Stimulated activated CD8-positive, alpha-beta memory T cell treated with anti-CD3 and anti-CD28 coated beads, Interleukin-7, amount 100 ng/mL, for 48 hours (primary cell): ENCODE results near the gene CASTOR2.
"Not testable (repeated sequence)": the region's sequence is repeated elsewhere in the genome, so short reads cannot be mapped to it uniquely, and the experiment has no call there.

Experiments
- DNase-seq, 2 donors: peaks; one replicate each; pipeline ENCODE4 v3.0.0-alpha.2; 2020; ENCODE audit warnings: low read depth in 1 of 2; ENCODE audit errors: extremely low read depth in 1 of 2

Gene CASTOR2

DNA sequence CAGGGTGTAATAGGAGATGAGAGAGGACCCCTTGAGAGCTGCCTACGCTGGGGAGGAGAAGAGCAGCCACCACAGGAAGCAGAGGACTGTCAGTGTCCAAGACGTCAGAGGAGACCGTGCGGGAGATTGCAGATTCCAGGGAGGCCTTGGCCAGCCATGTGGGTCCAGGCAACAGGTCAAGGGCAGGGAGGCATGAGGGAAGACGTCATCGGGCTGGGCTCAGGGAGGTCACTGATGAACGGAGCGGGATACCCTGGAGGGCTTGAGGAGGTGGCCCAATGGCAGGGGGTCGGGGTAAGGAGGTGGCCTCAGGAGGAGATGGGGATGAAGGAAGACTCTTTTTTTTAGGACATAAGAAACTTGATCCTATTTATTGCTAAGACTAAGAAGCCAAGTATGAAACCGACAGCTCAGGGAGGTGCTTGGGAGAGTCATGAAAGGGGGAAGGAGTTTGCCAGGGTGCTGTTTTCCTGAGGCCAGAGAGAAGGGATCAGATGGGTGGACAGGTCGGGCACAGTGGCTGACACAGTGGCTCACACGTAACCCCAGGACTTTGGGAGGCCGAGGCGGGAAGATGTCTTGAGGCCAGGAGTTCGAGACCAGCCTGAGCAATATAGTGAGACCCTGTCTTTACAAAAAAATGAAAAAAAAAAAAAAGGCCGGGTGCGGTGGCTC is 30.5 kb downstream of the CASTOR2 start:
- DNase-seq = not testable (repeated sequence)

DNA sequence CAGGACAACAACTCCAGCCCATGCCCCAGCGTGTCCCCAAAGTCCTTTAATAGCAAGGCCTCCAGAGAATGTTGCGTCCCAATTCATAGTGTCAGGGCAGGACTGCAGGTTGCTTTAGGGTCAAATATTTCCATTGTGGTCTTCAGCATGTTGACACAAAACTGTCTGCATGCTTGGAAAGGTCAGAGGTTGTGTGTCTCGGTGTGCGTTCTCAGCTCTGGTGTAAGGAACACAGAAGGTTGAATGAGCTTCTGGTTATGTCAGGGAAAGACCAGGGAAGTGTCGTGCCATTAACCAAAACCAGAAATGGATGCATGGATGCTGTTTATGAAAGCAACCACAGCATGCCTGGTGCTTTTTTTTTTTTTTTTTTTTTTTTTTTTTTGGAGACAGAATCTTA is 31.9 kb downstream of the CASTOR2 start:
- DNase-seq = not testable (repeated sequence)

GRCh38 chr7:74997811-74998210 is 33.3 kb downstream of the CASTOR2 start:
- DNase-seq = not testable (repeated sequence)

DNA sequence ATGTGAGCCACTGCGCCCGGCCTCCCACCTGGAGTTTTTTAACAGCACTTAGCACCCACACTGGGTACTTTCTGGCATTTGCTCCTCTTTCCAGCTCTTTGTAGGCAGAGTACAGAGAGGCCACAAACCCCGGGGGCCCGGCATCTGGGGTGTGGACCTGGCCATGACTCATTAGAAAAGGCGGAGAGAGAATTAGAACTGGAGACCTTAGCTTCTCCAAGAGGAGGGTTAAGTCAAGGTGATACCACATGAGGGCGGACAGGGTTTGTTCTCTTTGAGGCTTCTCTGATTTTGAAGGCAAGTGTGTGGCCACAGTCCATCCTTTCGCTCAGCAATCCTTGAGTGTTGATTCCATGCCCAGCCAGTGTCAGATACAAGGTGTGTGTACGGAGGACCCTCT is 36.9 kb downstream of the CASTOR2 start:
- DNase-seq = not testable (repeated sequence)

- no peak for DNase-seq
These were observed 45.5 kb downstream of the CASTOR2 start for GRCh38 chr7:75010036-75010435.

GRCh38 chr7:75017832-75018231 is 53.3 kb downstream of the CASTOR2 start:
- no peak for DNase-seq

GRCh38 chr7:75018570-75019364 is 54.3 kb downstream of the CASTOR2 start:
- no peak for DNase-seq

DNA sequence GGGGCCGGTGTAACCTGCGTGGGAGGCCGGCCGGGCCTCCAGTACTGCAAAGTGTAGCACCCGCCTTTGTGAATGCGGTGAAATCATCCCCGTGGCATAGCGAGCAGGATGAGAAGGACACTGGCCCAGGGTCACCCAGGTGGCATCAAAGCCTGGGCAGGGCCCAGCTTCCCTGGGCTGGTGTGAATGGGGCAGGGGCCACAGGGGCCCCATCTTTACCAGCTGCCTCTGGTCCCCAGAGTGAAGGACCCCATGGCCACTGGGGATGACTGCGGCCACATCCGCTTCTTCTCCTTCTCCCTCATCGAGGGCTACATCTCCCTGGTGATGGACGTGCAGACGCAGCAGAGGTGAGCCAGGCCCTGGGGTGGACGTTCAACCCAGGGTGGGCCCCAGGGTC is 55.3 kb downstream of the CASTOR2 start:
- no peak for DNase-seq

DNA sequence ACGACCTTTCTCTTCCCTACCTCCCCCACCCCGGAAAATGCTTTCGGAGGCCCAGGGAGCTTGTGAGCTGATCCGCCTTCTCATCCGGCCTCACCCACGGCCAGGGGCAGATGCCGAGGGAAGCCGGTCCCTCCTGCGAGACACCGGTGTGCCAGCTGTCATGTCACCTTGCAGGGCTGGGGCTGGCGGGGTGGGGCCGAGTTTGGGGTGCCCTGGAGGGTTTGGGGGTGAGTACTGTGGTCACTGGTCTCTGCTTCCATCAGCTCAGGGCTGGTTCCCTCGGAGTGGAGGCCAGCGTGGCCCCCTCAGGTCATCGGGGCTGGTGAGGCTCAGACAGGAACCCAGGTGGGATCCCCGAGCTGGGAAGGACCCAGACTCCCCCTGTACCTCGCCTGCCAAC is 60.4 kb downstream of the CASTOR2 start:
- no peak for DNase-seq

GRCh38 chr7:75028299-75028698 is 63.8 kb downstream of the CASTOR2 start:
- no peak for DNase-seq

DNA sequence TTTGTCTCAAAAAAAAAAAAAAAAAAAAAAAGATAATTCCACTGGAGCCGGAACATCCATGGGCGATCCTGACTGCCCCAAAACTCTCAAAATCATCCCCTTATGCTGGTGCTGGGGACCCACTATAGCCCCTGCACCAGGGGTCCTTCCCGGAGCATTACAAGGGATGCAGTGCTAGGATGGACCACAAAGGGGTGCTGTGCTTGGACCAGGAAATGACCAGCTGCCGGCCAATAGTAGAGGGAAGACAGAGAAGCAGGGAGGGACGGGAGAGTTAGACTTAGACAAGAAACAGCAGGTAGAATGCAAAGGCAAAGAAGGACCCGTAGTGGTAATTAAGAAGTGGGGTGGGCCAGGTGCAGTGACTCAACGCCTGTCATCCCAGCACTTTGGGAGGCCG is 68.6 kb downstream of the CASTOR2 start:
- no peak for DNase-seq

DNA sequence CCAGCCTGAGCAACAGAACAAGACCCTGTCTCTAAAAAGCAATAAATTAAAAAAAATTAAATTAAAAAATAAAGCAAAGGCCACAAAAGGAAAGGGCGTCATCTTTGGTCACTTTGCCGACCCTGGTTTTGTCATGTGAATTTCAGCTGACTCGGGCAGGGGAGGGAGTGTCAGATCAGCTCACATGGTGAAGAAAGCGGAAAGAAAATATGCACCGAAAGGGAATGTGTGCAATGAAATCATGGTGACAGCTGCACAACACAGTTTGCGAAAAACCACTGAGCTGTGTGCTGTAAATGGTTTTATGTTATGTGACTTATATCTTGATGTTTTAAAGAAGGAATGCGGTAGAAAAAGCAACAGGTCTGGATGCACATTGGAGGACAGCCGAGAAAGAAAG is 69.3 kb downstream of the CASTOR2 start:
- no peak for DNase-seq

DNA sequence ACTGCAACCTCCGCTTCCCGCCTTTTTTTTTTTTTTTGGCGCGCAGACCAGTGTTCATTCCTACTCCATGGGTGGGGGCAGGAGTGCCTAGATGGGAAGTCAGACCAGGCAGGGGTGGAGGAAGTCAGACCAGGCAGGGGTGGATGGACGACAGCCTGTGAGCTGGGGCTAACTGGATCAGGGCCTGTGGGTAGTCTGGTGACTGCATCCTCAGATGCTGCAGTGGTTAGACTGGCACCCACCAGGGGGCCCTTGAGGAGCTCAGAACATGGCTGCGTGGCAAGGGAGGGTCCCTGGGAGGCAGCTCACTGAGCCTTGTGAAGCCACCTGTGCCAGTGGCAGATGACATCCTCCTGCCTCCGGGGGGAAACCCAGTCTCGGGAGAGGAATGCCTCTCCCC is 74.0 kb downstream of the CASTOR2 start:
- DNase-seq = no peak

DNA sequence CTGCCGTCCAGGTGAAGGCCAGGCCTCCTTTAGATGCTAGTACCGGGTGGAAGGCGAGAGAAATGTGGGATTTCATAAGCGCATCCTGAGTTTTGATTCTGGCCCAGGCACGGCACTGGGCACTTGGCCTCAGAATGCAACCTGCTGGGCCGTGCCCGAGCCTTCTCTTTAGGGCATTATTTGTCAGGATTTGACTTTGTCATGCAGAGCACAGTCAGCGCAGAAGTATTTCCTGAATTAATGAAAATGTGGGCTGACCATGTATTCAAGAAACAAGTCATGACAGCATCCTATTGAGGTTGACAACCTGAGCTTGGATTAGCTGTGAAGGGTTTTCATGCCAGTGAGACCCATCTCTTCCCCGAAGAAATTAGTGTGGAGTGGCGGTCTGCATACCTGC is 74.7 kb downstream of the CASTOR2 start:
- no peak for DNase-seq

- DNase-seq = no peak
These were observed 75.2 kb downstream of the CASTOR2 start for GRCh38 chr7:75039709-75040108.

DNA sequence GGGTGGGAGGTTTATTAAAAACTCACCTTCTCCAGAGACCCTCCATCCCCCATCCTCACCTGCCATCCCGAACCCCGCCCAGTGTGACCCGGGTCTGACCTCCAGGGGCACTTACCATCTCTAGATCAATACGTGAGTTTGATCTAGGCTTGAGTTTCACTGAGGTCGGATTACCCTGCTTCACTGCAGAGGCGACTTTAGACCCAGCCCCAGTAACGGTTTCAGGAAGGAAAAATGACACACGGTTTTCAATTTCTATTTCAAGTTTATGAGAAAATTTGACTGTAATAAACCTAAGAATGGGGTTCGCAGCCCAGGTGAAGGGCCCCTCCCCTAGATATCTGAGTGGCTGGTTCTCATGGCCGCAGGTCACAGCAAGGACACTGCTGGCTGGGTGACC is 76.0 kb downstream of the CASTOR2 start:
- no peak for DNase-seq

DNA sequence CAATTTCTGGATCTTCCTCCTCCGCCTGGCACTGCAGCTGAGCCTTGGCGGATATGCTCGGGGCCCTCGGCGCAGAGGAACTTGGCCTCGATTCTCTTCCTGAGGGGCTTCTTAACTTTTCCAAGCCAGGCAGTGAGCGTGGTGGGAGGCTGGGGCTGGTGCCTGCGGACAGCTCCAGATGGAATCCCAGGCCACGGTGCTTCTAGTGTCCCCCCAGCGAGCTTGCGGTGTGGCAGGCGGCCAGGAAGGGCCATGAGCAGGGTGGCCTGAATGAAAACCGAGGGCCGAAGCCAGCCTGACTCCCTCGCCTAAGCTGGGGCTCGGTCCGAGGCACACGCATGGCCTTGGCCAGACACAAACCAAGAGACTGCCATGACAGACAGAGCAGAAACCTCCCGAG is 77.8 kb downstream of the CASTOR2 start:
- no peak for DNase-seq

DNA sequence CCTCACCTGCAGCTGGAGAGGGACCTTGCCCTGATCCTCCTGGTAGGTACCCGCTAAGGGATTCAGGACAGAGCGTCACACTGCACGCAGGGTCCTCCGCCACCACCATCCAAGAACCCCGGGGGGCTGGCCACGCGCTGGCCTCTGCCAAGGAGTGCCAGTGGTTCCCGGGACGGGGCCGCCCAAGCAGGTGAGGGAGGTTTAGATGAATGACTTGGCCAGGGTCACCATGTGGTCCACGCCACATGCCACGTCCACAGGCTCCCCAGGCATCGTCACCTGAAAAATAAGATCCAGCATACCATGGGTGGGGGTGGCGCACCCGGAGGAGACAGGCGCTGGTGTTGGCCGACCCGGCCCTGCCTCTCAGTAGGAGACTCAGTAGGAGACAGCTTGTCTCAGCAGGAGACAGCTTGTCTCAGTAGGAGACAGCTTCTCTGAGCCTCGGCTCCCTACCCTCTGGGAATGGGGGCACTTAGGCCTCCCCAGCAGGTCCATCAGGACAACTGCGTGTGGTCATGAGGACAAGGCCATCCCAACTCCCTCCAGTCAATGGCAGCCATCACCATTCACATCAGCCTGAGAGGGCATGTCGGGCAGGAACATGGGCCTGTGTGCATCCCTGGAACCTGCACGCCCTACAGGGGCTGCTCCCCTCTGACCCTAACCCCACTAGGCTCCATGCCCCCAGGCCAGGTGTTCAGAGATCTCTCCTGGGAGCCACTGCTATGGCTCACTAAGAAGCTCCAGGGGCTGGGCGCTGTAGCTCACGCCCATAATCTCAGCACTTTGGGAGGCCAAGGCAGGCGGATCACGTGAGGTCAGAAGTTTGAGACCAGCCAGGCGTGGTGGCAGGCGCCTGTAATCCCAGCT is 78.6 kb downstream of the CASTOR2 start:
- DNase-seq = no peak

- DNase-seq = no peak
These were observed 81.4 kb downstream of the CASTOR2 start for GRCh38 chr7:75045881-75046280.

- DNase-seq = no peak
These were observed 84.2 kb downstream of the CASTOR2 start for GRCh38 chr7:75048435-75049379.
